Activated naive CD8-positive, alpha-beta T cell treated with anti-CD3 and anti-CD28 coated beads for 36 hours (primary cell): ENCODE measurements around the gene MTHFD1L. TPM values are rescaled to one million over a fixed set of nuclear protein-coding genes. Genes with fewer than 3 reads are reported as not detected.
"Not testable (repeated sequence)": the region's sequence is repeated elsewhere in the genome, so short reads cannot be mapped to it uniquely, and the experiment has no call there.

Experiments used
- DNase-seq: peaks from one replicate; pipeline ENCODE4 v3.0.0; 2021
- H3K27ac Mint-ChIP-seq: one replicate; pipeline ENCODE4 v1.8.0; 2022; ENCODE audit warnings: mild to moderate bottlenecking, moderate library complexity, mixed read lengths
- H3K27me3 Mint-ChIP-seq: one replicate; pipeline ENCODE4 v1.8.0; 2022; ENCODE audit warnings: mild to moderate bottlenecking, mixed read lengths
- H3K36me3 Mint-ChIP-seq: one replicate; pipeline ENCODE4 v1.8.0; 2021; ENCODE audit warnings: mild to moderate bottlenecking, mixed read lengths
- H3K4me1 Mint-ChIP-seq: one replicate; pipeline ENCODE4 v1.8.0; 2021; ENCODE audit warnings: mixed read lengths
- H3K4me3 Mint-ChIP-seq: one replicate; pipeline ENCODE4 v1.8.0; 2022; ENCODE audit warnings: mild to moderate bottlenecking, moderate library complexity, mixed read lengths
- H3K9me3 Mint-ChIP-seq: one replicate; pipeline ENCODE4 v1.8.0; 2022; ENCODE audit warnings: mixed read lengths
- total RNA-seq, 2 experiments: library from RNA; stranded (reverse); gene quantifications; one replicate each; pipeline ENCODE4 v1.2.3, GENCODE V29; 2021

MTHFD1L gene
- total RNA-seq, 2 experiments from 2014 or later: 138 to 155 TPM

- Mint-ChIP-seq H3K27me3 (no peaks in the 10 kb centered on the region), H3K36me3 (peaks cover 77% of the 10 kb centered on the region), H3K9me3 (peaks cover 9% of the 10 kb centered on the region), H3K4me3 (no peak overlapping the region), H3K27ac (no peak overlapping the region), H3K4me1 (no peaks in the 10 kb centered on the region)
- no peak for DNase-seq
These were observed 205.1 kb downstream of the MTHFD1L start for GRCh38 chr6:151070631-151071051.

- no peak for DNase-seq
- Mint-ChIP-seq H3K4me1 (no peaks in the 10 kb centered on the region), H3K27ac (no peak overlapping the region), H3K27me3 (no peaks in the 10 kb centered on the region), H3K36me3 (peaks cover 78% of the 10 kb centered on the region), H3K4me3 (no peak overlapping the region), H3K9me3 (peaks cover 8% of the 10 kb centered on the region)
These were observed 205.8 kb downstream of the MTHFD1L start for GRCh38 chr6:151071295-151071694.

- DNase-seq: no peak
- Mint-ChIP-seq H3K27me3 (no peaks in the 10 kb centered on the region), H3K4me1 (no peaks in the 10 kb centered on the region), H3K9me3 (peaks cover 9% of the 10 kb centered on the region), H3K4me3 (no peak overlapping the region), H3K27ac (no peak overlapping the region), H3K36me3 (peaks cover 70% of the 10 kb centered on the region)
These were observed 207.6 kb downstream of the MTHFD1L start for GRCh38 chr6:151073146-151073545.

GRCh38 chr6:151073701-151074100 is 208.2 kb downstream of the MTHFD1L start:
- H3K27me3 Mint-ChIP-seq: no peaks in the 10 kb centered on the region
- no peak overlapping the region for H3K27ac Mint-ChIP-seq
- DNase-seq: no peak
- no peak overlapping the region for H3K4me3 Mint-ChIP-seq
- H3K36me3 Mint-ChIP-seq: peaks cover 74% of the 10 kb centered on the region
- peaks cover 9% of the 10 kb centered on the region for H3K9me3 Mint-ChIP-seq
- H3K4me1 Mint-ChIP-seq: no peaks in the 10 kb centered on the region

GRCh38 chr6:151075005-151075404 is 209.5 kb downstream of the MTHFD1L start:
- H3K4me1 Mint-ChIP-seq: no peaks in the 10 kb centered on the region
- H3K27me3 Mint-ChIP-seq: no peaks in the 10 kb centered on the region
- peaks cover 9% of the 10 kb centered on the region for H3K9me3 Mint-ChIP-seq
- no peak overlapping the region for H3K4me3 Mint-ChIP-seq
- H3K27ac Mint-ChIP-seq: no peak overlapping the region
- DNase-seq: no peak
- H3K36me3 Mint-ChIP-seq: peaks cover 69% of the 10 kb centered on the region

- no peak overlapping the region for H3K4me3 Mint-ChIP-seq
- H3K27ac Mint-ChIP-seq: no peak overlapping the region
- no peaks in the 10 kb centered on the region for H3K4me1 Mint-ChIP-seq
- H3K27me3 Mint-ChIP-seq: no peaks in the 10 kb centered on the region
- DNase-seq: no peak
- peaks cover 67% of the 10 kb centered on the region for H3K36me3 Mint-ChIP-seq
- H3K9me3 Mint-ChIP-seq: peaks cover 9% of the 10 kb centered on the region
These were observed 210.0 kb downstream of the MTHFD1L start for GRCh38 chr6:151075527-151075926.

GRCh38 chr6:151075930-151076555 is 210.5 kb downstream of the MTHFD1L start:
- DNase-seq: no peak
- Mint-ChIP-seq H3K9me3 (peaks cover 8% of the 10 kb centered on the region), H3K4me1 (no peaks in the 10 kb centered on the region), H3K4me3 (no peak overlapping the region), H3K27ac (no peak overlapping the region), H3K27me3 (no peaks in the 10 kb centered on the region), H3K36me3 (peaks cover 62% of the 10 kb centered on the region)

- Mint-ChIP-seq H3K4me3 (no peak overlapping the region), H3K36me3 (peaks cover 47% of the 10 kb centered on the region), H3K27ac (no peak overlapping the region), H3K9me3 (peaks cover 4% of the 10 kb centered on the region), H3K4me1 (no peaks in the 10 kb centered on the region), H3K27me3 (no peaks in the 10 kb centered on the region)
- no peak for DNase-seq
These were observed 213.2 kb downstream of the MTHFD1L start for GRCh38 chr6:151078655-151079054.

GRCh38 chr6:151081656-151082055 is 216.2 kb downstream of the MTHFD1L start:
- Mint-ChIP-seq H3K36me3 (peaks cover 30% of the 10 kb centered on the region), H3K9me3 (peaks cover 2% of the 10 kb centered on the region), H3K27ac (no peak overlapping the region), H3K27me3 (no peaks in the 10 kb centered on the region), H3K4me3 (no peak overlapping the region), H3K4me1 (no peaks in the 10 kb centered on the region)
- DNase-seq: no peak

- Mint-ChIP-seq H3K9me3 (peaks cover under 1% of the 10 kb centered on the region), H3K4me1 (no peaks in the 10 kb centered on the region), H3K36me3 (peaks cover 28% of the 10 kb centered on the region), H3K27me3 (no peaks in the 10 kb centered on the region), H3K27ac (no peak overlapping the region), H3K4me3 (no peak overlapping the region)
- DNase-seq: no peak
These were observed 216.6 kb downstream of the MTHFD1L start for GRCh38 chr6:151082079-151082478.

GRCh38 chr6:151084275-151084674 is 218.8 kb downstream of the MTHFD1L start:
- Mint-ChIP-seq H3K27ac (no peak overlapping the region), H3K4me1 (no peaks in the 10 kb centered on the region), H3K27me3 (no peaks in the 10 kb centered on the region), H3K4me3 (no peak overlapping the region), H3K36me3 (peaks cover 13% of the 10 kb centered on the region), H3K9me3 (no peaks in the 10 kb centered on the region)
- no peak for DNase-seq

GRCh38 chr6:151087055-151087454 is 221.6 kb downstream of the MTHFD1L start:
- not testable (repeated sequence) for DNase-seq

GRCh38 chr6:151087861-151088598 is 222.5 kb downstream of the MTHFD1L start:
- H3K27ac Mint-ChIP-seq: no peak overlapping the region
- H3K9me3 Mint-ChIP-seq: no peaks in the 10 kb centered on the region
- DNase-seq: no peak
- no peaks in the 10 kb centered on the region for H3K27me3 Mint-ChIP-seq
- H3K4me1 Mint-ChIP-seq: no peaks in the 10 kb centered on the region
- H3K4me3 Mint-ChIP-seq: no peak overlapping the region
- H3K36me3 Mint-ChIP-seq: peaks cover 30% of the 10 kb centered on the region

More at GRCh38 chr6:151087055-151087454, 221.6 kb downstream of the MTHFD1L start:
- not testable (repeated sequence) for H3K9me3 Mint-ChIP-seq, H3K27me3 Mint-ChIP-seq, H3K27ac Mint-ChIP-seq, H3K4me1 Mint-ChIP-seq, H3K4me3 Mint-ChIP-seq
- H3K36me3 Mint-ChIP-seq: peaks cover 25% of the 10 kb centered on the region

- no peak overlapping the region for H3K4me3 Mint-ChIP-seq
- H3K27ac Mint-ChIP-seq: no peak overlapping the region
- no peaks in the 10 kb centered on the region for H3K4me1 Mint-ChIP-seq
- H3K9me3 Mint-ChIP-seq: no peaks in the 10 kb centered on the region
- no peak for DNase-seq
- no peaks in the 10 kb centered on the region for H3K27me3 Mint-ChIP-seq
- peaks cover 35% of the 10 kb centered on the region for H3K36me3 Mint-ChIP-seq
These were observed 223.1 kb downstream of the MTHFD1L start for GRCh38 chr6:151088599-151088935.

GRCh38 chr6:151088963-151089362 is 223.5 kb downstream of the MTHFD1L start:
- DNase-seq: no peak
- Mint-ChIP-seq H3K4me3 (no peak overlapping the region), H3K4me1 (no peaks in the 10 kb centered on the region), H3K9me3 (no peaks in the 10 kb centered on the region), H3K27me3 (no peaks in the 10 kb centered on the region), H3K36me3 (peaks cover 37% of the 10 kb centered on the region), H3K27ac (no peak overlapping the region)

GRCh38 chr6:151089978-151090377 is 224.5 kb downstream of the MTHFD1L start:
- Mint-ChIP-seq H3K4me1 (no peaks in the 10 kb centered on the region), H3K4me3 (no peak overlapping the region), H3K9me3 (no peaks in the 10 kb centered on the region), H3K27ac (no peak overlapping the region), H3K27me3 (no peaks in the 10 kb centered on the region), H3K36me3 (peaks cover 39% of the 10 kb centered on the region)
- no peak for DNase-seq
